Urinary bladder (tissue), 4 donors: ENCODE results near the gene BRMS1L. TPM values are rescaled to one million over a fixed set of nuclear protein-coding genes. Genes with fewer than 3 reads are reported as not detected.
"Not testable (repeated sequence)": the region's sequence is repeated elsewhere in the genome, so short reads cannot be mapped to it uniquely, and the experiment has no call there.

ENCODE experiments used
- DNase-seq: peaks from one replicate; pipeline ENCODE4 v3.0.0-alpha.2; 2015; ENCODE audit errors: extremely low spot score
- H3K27ac ChIP-seq: one replicate; pipeline ENCODE4 v1.5.1; 2013; ENCODE audit warnings: low read depth, mild to moderate bottlenecking, moderate library complexity
- H3K36me3 ChIP-seq: one replicate; pipeline ENCODE4 v1.6.1; 2013; ENCODE audit warnings: mild to moderate bottlenecking, moderate library complexity; ENCODE audit not compliant: insufficient read depth
- H3K4me1 ChIP-seq: one replicate; pipeline ENCODE4 v1.6.1; 2013; ENCODE audit warnings: mild to moderate bottlenecking, moderate library complexity; ENCODE audit not compliant: insufficient read depth
- H3K4me3 ChIP-seq: one replicate; pipeline ENCODE4 v1.5.1; 2013; ENCODE audit warnings: low read depth, low read length
- WGBS: extraction: QIAGEN DNeasy Blood & Tissue Kit; methylation state at CpG from one replicate; pipeline ENCODE4 v1.1.7; 2013; 5-methylcytosine and 5-hydroxymethylcytosine counted together
- polyA plus RNA-seq: library from polyadenylated mRNA; stranded (reverse); fragments of 200-250 nt; gene quantifications from one replicate; pipeline ENCODE4 v1.2.3, GENCODE V29; 2013
- total RNA-seq: library from RNA; depleted of rRNA; stranded (reverse); fragments of >200 nt; gene quantifications from one replicate; pipeline ENCODE4 v1.2.3, GENCODE V29; 2014
- donor health status: healthy with polysubstance abuse.
- donor health status: healthy.

The BRMS1L gene
- total and polyA plus RNA-seq, 2 donors = 12.1 to 19.1 TPM

GRCh38 chr14:35809597-35809996, 16.5 kb upstream of the BRMS1L start:
- 24% methylated on average over 2 of the region's 2 CpGs for WGBS
- peak overlapping the region; percentile 61 for H3K4me3 ChIP-seq

GRCh38 chr14:35810963-35811362, 15.2 kb upstream of the BRMS1L start:
- Histone ChIP-seq H3K4me1 (no peaks in the 10 kb centered on the region), H3K4me3 (no peak overlapping the region), H3K36me3 (no peaks in the 10 kb centered on the region), H3K27ac (no peak overlapping the region)
- WGBS = 94% methylated on average over 4 of the region's 4 CpGs
- no peak for DNase-seq

More at GRCh38 chr14:35809597-35809996, 16.5 kb upstream of the BRMS1L start:
- Histone ChIP-seq H3K36me3 (no peaks in the 10 kb centered on the region), H3K4me1 (no peaks in the 10 kb centered on the region), H3K27ac (no peak overlapping the region)
- DNase-seq = no peak

GRCh38 chr14:35814371-35815005, 11.7 kb upstream of the BRMS1L start:
- Histone ChIP-seq H3K27ac (no peak overlapping the region), H3K36me3 (no peaks in the 10 kb centered on the region), H3K4me1 (no peaks in the 10 kb centered on the region), H3K4me3 (no peak overlapping the region)
- WGBS = 33% methylated on average over 3 of the region's 3 CpGs
- no peak for DNase-seq

GRCh38 chr14:35818346-35819115, 7.6 kb upstream of the BRMS1L start:
- DNase-seq = no peak
- H3K4me1 ChIP-seq = peaks cover 2% of the 10 kb centered on the region
- 74% methylated on average over 13 of the region's 13 CpGs for WGBS
- no peaks in the 10 kb centered on the region for H3K36me3 ChIP-seq
- H3K4me3 ChIP-seq = no peak overlapping the region
- H3K27ac ChIP-seq = no peak overlapping the region

GRCh38 chr14:35819591-35820540, 6.3 kb upstream of the BRMS1L start:
- Histone ChIP-seq H3K4me1 (peaks cover 2% of the 10 kb centered on the region), H3K4me3 (no peak overlapping the region), H3K36me3 (no peaks in the 10 kb centered on the region), H3K27ac (no peak overlapping the region)
- no peak for DNase-seq
- WGBS = 90% methylated on average over 32 of the region's 32 CpGs

GRCh38 chr14:35821564-35822411, 4.3 kb upstream of the BRMS1L start:
- no peak for DNase-seq
- WGBS = 24% methylated on average over 7 of the region's 7 CpGs
- peak overlapping the region; percentile 38 for H3K27ac ChIP-seq
- peaks cover 2% of the 10 kb centered on the region for H3K4me1 ChIP-seq
- no peaks in the 10 kb centered on the region for H3K36me3 ChIP-seq
- H3K4me3 ChIP-seq = no peak overlapping the region

- WGBS = 59% methylated on average over 3 of the region's 3 CpGs
- H3K4me1 ChIP-seq = peaks cover 2% of the 10 kb centered on the region
- H3K4me3 ChIP-seq = no peak overlapping the region
- H3K27ac ChIP-seq = peak overlapping the region; percentile 41
- no peaks in the 10 kb centered on the region for H3K36me3 ChIP-seq
- DNase-seq = no peak
These were observed 3.6 kb upstream of the BRMS1L start for GRCh38 chr14:35822501-35822900.

GRCh38 chr14:35824446-35825165, 1.5 kb upstream of the BRMS1L start:
- H3K4me1 ChIP-seq, H3K27ac ChIP-seq, H3K4me3 ChIP-seq, H3K36me3 ChIP-seq, DNase-seq: not testable (repeated sequence)
- 69% methylated on average over 34 of the region's 55 CpGs for WGBS

- H3K27ac ChIP-seq = no peak overlapping the region
- H3K4me1 ChIP-seq = no peaks in the 10 kb centered on the region
- 0% methylated on average over 6 of the region's 6 CpGs for WGBS
- H3K4me3 ChIP-seq = peak overlapping the region; percentile 38
- DNase-seq = no peak
- no peaks in the 10 kb centered on the region for H3K36me3 ChIP-seq
These were observed 245 bp upstream of the BRMS1L start for GRCh38 chr14:35825968-35826217.

- peaks cover 3% of the 10 kb centered on the region for H3K36me3 ChIP-seq
- DNase-seq = no peak
- peak overlapping the region; percentile 66 for H3K4me3 ChIP-seq
- no peaks in the 10 kb centered on the region for H3K4me1 ChIP-seq
- WGBS = 3% methylated on average over 11 of the region's 11 CpGs
- no peak overlapping the region for H3K27ac ChIP-seq
These were observed 846 bp downstream of the BRMS1L start for GRCh38 chr14:35826952-35827416.

- no peak for DNase-seq
- H3K4me3 ChIP-seq = no peak overlapping the region
- H3K36me3 ChIP-seq = peaks cover 3% of the 10 kb centered on the region
- no peaks in the 10 kb centered on the region for H3K4me1 ChIP-seq
- 92% methylated on average over 11 of the region's 11 CpGs for WGBS
- no peak overlapping the region for H3K27ac ChIP-seq
These were observed 1.7 kb downstream of the BRMS1L start for GRCh38 chr14:35827678-35828472.

GRCh38 chr14:35829449-35829848, 3.3 kb downstream of the BRMS1L start:
- Histone ChIP-seq H3K27ac (no peak overlapping the region), H3K36me3 (peaks cover 3% of the 10 kb centered on the region), H3K4me3 (no peak overlapping the region), H3K4me1 (no peaks in the 10 kb centered on the region)
- no peak for DNase-seq
- WGBS = 69% methylated on average over 1 of the region's 1 CpG
